Ammon's horn (tissue), 1 donor: ENCODE data around the gene CHN2.
A peak's percentile ranks its signal among the peaks of the same experiment; 100 is the strongest.

Source experiments
- DNase-seq: peaks from one replicate; pipeline ENCODE4 v3.0.0-alpha.2; 2016; ENCODE audit warnings: low spot score

The CHN2 gene

GRCh38 chr7:29467193-29467926 lies 272.8 kb downstream of the CHN2 start:
- DNase-seq, result no peak

GRCh38 chr7:29468196-29468595 lies 273.6 kb downstream of the CHN2 start:
- DNase-seq, result no peak

- DNase-seq, result no peak
Observed at GRCh38 chr7:29469281-29469680, 274.7 kb downstream of the CHN2 start.

GRCh38 chr7:29469976-29470557 lies 275.5 kb downstream of the CHN2 start:
- no peak for DNase-seq

GRCh38 chr7:29471444-29472138 lies 277.0 kb downstream of the CHN2 start:
- no peak for DNase-seq

- DNase-seq, result no peak
Observed at GRCh38 chr7:29476916-29477315, 282.3 kb downstream of the CHN2 start.

GRCh38 chr7:29478226-29478625 lies 283.7 kb downstream of the CHN2 start:
- no peak for DNase-seq

GRCh38 chr7:29478687-29479240 lies 284.2 kb downstream of the CHN2 start:
- DNase-seq, result no peak

- DNase-seq, result peak; percentile 87
Observed at GRCh38 chr7:29479301-29480200, 285.0 kb downstream of the CHN2 start.

- DNase-seq, result peak; percentile 78
Observed at GRCh38 chr7:29480451-29480850, 285.9 kb downstream of the CHN2 start.

GRCh38 chr7:29480934-29481651 lies 286.5 kb downstream of the CHN2 start:
- DNase-seq, result no peak

GRCh38 chr7:29482056-29482455 lies 287.5 kb downstream of the CHN2 start:
- no peak for DNase-seq

GRCh38 chr7:29483219-29484104 lies 288.9 kb downstream of the CHN2 start:
- peak; percentile 32 for DNase-seq

GRCh38 chr7:29484280-29484679 lies 289.7 kb downstream of the CHN2 start:
- DNase-seq, result no peak

- peak; percentile 83 for DNase-seq
Observed at GRCh38 chr7:29485339-29486190, 291.0 kb downstream of the CHN2 start.

GRCh38 chr7:29486191-29486700 lies 291.7 kb downstream of the CHN2 start:
- DNase-seq, result peak; percentile 91

GRCh38 chr7:29487424-29487823 lies 292.8 kb downstream of the CHN2 start:
- DNase-seq, result no peak

- no peak for DNase-seq
Observed at GRCh38 chr7:29488203-29488970, 293.8 kb downstream of the CHN2 start.
